SHP77 (cell line): ENCODE measurements around the gene FAM98C.
"Not testable (repeated sequence)": the region's sequence is repeated elsewhere in the genome, so short reads cannot be mapped to it uniquely, and the experiment has no call there.

ENCODE experiments used
- DNase-seq, 2 experiments: peaks; one replicate each; lab custom pipeline; 2025; lab: John Stamatoyannopoulos, UW

Gene FAM98C

DNA sequence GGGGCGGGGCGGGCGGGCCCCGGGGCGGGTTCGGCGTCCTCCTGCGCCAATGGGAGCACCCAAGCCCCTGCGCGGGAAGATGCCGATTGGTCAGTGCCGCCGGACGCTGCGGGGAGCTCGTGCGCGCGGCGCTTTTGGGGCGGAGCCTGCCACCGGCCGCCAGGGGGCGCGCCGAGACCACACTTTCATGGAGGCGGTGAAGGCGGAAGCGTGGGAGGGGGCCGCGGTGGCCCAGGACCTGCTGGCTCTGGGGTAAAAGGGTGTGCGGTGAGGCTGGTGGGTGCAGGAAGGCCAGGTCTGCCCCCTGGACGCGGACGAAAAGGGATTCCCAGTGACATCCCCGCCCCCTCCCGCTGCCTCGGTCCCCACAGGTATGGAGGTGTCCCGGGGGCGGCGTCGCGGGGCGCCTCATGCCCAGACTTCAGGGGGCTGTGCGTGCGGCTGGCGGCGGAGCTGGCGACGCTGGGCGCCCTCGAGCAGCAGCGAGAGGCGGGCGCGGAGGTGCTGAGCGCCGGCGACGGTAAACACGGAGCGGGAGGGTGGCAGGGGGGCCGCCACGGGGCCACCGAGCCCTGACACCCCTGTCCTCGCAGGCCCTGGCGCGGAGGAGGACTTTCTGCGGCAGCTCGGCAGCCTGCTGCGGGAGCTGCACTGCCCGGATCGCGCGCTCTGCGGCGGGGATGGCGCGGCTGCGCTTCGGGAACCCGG lies at the start of gene FAM98C:
Gene FAM98C, plus strand, starts transcription at position 127 of the 708 bp plus-strand sequence. Its CDS starts 61 bp downstream, at position 188.
- peak; percentile 98 to 99 for DNase-seq

DNA sequence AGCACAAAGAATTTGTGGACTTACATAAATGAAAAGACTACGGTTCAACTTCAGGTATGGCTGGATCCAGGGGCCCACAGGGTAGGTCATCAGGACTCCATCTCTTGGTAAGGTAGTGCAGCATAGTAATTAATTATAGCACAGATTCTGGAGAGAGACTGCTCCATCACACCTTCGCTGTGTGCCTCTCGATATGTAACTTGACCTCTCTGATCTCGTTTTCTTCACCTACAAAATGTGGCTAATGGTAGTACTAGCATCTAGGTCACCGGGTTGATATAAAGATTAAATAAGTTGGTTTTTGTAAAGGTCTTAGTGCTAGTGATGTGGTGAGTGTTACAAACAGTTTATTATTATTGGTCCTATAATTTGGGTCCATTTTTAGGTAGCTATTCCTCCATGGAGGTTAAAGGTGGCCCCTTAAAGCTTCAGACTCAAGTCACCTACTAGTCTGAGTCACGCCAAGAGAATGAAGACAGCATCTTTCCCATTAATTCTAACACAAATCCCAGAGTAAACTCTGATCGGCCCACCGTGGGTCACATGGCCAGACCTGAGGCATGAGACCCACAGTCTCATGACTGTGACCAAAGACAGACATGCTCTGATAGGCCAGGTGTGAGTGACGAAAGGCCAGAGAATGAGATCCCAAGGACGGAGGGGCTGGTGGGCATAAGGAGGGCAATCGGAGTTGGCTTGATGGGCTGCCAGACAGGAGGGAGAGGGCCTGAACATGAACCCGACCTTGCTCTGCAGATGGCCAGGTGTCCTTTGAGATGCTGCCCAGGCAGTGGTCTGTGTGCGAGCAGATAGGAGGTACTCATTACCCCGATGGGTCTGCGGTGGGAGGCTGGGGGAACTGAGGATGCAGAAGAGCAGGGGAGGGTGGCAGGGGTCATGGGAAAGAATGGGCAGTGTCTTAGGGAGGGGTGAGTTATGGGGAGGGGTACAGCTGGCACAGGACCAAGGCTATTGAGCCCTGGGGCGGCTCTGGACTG lies 46.9 kb upstream of the FAM98C start:
- no peak for DNase-seq

- no peak for DNase-seq
Measured at GRCh38 chr19:38358071-38358470, 44.8 kb upstream of the FAM98C start.

- no peak for DNase-seq
Measured at GRCh38 chr19:38359242-38360021, 43.5 kb upstream of the FAM98C start.

DNA sequence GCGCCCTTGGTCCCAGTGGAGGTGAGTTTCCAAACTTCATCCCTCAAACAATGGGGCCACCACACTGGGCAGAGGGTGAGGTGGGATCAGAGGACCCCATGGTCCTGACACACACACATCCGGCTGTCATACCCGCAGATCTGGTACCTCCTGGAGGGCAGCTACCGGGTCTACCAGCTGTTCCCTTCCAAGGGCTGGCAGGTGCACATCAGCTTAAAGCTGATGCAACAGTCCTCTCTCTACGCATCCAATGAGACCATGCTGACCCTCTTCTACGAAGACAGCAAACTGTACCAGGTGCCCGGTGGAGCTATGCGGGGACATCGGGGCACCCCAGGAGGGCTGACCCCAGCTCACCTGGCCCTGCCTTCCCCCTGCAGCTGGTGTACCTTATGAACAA lies 42.5 kb upstream of the FAM98C start:
- peak; percentile 51 to 71 for DNase-seq

- DNase-seq, result no peak
Measured at GRCh38 chr19:38360839-38361631, 41.9 kb upstream of the FAM98C start.

DNA sequence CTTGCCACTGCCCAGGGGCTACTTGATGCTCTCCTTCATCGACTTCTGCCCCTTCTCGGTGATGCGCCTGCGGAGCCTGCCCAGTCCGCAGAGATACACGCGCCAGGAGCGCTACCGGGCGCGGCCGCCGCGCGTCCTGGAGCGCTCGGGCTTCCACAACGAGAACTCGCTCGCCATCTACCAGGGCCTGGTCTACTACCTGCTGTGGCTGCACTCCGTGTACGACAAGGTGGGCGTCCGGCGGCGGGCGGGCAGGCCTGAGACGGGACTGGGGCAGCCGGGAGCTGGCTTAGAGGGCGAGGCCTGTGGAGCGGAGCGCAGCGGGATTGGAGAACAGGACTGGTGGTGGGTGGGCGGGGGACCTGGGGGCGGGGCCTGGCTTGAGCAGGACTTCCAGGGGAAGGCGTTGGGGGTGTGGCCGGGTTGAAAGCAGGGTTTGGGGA lies 41.2 kb upstream of the FAM98C start:
- DNase-seq, result peak; percentile 80 to 93

- DNase-seq, result peak; percentile 83
Measured at GRCh38 chr19:38362076-38362945, 40.6 kb upstream of the FAM98C start.

DNA sequence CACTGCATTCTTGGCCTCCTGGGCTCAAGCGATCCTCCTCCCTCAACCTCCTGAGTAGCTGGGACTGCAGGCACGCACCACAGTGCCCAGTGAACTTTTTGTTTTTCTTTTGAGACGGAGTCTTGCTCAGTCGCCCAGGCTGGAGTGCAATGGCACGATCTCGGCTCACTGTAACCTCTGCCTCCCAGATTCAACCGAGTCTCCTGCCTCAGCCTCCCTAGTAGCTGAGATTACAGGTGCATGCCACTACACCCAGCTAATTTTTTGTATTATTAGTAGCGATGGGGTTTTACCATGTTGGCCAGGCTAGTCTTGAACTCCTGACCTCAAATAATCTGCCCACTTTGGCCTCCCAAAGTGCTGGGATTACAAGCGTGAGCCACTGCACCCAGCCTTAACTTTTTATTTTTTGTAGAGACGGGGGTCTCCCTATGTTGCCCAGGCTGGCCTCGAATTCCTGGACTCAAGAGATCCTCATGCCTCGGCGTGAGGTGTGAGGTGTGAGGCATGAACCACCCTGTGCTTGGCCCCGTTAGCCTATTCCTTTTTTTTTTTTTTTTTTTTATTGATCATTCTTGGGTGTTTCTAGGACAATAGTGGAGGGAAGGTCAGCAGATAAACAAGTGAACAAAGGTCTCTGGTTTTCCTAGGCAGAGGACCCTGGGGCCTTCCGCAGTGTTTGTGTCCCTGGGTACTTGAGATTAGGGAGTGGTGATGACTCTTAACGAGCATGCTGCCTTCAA lies 39.8 kb upstream of the FAM98C start:
- DNase-seq, result not testable (repeated sequence)

- no peak for DNase-seq
Measured at GRCh38 chr19:38367041-38367440, 35.9 kb upstream of the FAM98C start.

DNA sequence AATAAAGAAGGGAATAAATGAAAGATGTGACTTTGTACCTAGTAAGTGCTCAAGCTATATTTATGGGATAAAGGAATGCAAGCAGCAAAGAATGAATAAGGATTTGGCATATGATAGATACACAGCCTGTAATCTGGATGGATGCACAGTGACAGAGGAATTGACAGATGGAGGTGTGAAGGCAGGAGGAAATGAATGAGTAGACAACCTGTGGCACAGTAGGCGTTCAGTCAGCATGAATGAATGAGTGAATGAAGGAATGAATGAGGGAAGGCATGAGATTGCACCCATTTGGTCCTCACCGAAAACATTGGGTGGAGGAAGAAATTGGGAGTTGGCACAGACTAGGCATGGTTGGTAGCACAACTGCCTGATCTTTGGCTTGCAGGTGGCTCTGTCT lies 33.3 kb upstream of the FAM98C start:
- no peak for DNase-seq

DNA sequence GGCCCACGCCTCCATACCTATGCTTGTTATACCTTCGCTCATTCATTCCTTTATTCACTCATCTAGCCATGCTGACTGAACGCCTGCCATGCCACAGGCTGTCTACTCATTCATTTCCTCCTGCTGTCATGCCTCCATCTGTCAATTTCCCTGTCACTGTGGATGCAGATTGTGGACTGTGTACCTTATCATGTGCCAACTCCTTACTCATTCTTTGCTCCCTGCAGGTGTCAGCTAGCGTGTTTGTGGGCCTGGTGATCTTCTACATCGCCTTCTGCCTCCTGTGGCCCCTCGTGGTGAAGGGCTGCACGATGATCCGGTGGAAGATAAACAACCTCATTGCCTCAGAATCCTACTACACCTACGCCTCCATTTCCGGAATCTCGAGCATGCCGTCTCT lies 32.6 kb upstream of the FAM98C start:
- no peak for DNase-seq

GRCh38 chr19:38371081-38371480 lies 31.8 kb upstream of the FAM98C start:
- DNase-seq, result no peak

DNA sequence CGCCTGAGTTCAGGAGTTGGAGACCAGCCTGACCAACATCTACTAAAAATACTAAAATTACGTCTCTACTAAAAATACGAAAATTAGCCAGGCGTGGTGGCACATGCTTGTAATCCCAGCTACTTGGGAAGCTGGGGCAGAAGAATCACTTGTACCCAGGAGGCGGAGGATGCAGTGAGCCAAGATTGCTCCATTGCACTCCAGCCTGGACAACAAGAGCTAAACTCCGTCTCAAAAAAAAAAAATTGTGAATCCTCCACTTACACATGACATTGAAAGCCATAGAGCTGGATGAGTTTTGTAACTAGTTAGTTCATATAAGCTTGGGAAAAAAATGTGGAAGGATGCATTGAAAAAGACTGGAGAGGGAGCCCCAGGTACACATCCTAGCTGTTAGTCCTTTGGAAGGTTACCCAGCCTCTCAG lies 29.0 kb upstream of the FAM98C start:
- no peak for DNase-seq

DNA sequence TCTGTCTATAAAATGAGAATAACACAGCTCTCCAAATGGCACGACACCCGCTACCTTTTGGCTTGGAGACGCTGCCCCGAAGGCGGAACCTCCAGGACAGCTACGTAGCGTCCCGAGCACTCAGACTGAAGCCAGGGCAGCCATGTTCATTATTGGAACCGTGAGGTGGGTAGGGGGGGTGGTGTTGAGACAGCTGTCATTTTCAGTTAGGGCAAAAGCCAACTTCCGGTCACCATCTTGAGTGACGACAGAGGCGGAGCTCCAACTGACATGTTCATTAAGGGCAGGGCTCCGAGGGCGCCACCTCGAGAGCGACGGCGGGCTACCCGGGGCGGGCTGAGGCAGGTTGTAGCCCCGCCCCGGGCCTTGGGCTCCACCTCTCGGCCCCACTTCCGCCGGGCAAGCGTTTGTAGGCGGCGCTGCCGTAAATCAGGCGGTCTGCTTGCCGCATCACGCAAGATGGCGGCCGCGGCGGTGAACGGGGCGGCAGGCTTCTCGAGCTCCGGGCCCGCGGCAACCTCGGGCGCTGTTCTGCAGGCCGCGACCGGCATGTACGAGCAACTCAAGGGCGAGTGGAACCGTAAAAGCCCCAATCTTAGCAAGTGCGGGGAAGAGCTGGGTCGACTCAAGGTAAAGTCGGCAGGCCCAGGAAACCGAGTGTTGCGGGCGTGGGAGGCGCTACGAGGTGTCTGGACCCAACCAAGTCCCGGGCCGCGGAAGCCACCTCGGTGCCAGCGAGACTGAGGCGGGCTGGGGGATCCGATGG lies 28.4 kb upstream of the FAM98C start, which contains the start of gene PSMD8:
Gene PSMD8, plus strand, starts transcription at position 240 of the 766 bp plus-strand sequence. Its CDS starts 31 bp downstream, at position 271.
- DNase-seq, result peak; percentile 100

DNA sequence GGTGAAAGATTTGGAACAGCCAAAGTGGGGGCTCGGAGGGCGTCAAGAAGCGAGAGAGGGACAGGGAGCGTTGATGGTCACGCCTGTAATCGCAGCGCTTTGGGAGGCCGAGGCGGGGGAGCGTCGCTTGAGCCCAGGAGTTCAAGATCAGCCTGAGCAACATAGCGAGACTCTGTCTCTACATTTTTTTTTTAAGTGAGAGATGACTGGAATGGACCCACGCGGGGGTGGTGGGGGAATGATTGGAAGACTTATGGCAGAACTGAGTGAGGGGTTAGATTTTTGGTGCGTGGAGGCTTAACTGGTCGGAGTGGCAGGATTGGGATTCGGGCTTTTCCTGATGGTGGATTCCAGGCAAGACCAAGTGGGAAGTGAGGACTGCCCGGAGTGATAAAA lies 27.8 kb upstream of the FAM98C start:
- no peak for DNase-seq

DNA sequence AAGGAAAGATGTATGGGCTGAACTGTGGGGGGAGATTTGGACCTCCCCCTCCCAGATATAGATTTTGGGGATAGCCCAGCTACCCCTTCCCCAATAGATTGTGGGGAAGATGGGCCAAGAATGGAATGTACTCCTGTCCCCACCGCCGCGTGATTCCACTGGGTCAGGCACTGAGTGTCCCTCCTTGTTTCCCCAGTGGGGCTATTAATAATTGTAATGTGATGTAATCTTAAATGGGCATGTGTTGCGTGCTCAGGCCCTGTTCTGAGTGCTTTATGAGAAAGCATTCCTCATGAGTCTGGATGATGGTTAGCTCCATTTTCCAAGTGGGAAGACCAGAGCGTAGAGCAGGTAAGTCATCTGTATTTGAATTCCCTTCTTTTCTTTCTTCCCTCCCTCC lies 27.1 kb upstream of the FAM98C start:
- DNase-seq, result no peak

DNA sequence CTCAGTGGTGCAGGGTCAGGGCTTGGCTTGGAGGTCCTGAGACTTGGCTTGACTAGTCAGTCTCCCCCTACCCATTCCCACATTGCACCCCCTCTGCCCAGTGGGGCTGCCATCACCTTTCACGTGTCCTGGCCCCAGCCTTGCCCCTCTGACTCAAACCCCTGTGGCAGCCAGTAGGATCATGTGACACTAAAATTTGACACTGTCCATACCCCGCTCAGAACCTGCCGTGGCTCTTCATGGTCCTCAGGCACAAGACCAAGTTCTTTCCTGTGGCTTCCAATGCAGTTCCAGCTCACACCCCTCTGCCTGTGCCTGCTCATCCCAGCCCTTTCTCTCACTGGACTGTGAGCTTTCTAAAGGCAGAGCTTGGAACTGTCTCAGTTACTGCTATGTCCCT lies 26.3 kb upstream of the FAM98C start:
- no peak for DNase-seq

GRCh38 chr19:38377052-38377451 lies 25.8 kb upstream of the FAM98C start:
- DNase-seq, result no peak
